CD4-positive, alpha-beta T cell treated with Interleukin-12 subunit alpha and Interleukin-12 subunit beta, for 1 hour (primary cell): ENCODE data around the gene TMOD4.
A peak's percentile ranks its signal among the peaks of the same experiment; 100 is the strongest.
"Not testable (repeated sequence)": the region's sequence is repeated elsewhere in the genome, so short reads cannot be mapped to it uniquely, and the experiment has no call there.

Experiments
- DNase-seq: peaks from one replicate; pipeline ENCODE4 v3.0.0-alpha.2; 2020

Gene TMOD4

DNA sequence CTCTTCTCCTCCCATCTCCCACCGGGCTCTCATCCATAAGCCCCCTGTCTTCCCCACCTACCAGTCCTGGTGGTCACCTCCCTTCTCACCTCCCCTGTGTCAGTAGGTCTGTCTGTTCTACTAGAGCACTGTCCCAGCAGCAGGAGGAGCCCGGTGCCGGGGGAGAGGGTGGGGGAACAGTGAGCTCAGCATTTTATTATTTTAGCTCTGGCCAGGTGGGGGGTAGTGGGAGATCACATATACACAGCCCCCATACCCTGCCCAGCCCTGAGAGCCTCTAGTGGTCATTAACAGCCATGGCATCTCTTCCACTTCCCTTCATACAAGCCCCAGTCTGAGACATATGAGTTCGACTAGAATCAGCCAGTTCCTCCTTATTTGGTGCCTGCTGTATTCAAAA is at the start of gene TMOD4:
Gene TMOD4, minus strand, starts transcription at position 119 of the 400 bp plus-strand sequence. CDS start 1,106 bp downstream, outside the sequence.
- DNase-seq = no peak

DNA sequence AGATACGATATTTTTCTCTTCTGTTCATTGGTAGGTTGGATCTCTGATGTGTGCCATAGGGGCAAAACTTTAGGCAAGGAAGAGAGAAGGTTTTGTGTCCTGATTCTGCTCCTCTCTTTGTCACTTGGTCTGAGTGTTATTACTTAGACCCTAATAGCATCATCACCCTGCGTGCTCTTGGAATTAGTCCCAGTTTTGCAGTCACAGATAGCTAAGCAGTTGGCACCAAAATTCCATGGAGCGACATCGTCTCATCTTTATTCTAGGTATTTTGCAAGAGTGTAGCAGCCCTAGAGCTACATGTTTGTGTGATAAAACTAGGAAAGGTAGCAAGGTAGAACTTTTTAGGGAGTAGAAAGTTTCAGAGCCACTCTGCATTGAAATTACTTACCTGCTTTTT is 46.3 kb upstream of the TMOD4 start:
- no peak for DNase-seq

DNA sequence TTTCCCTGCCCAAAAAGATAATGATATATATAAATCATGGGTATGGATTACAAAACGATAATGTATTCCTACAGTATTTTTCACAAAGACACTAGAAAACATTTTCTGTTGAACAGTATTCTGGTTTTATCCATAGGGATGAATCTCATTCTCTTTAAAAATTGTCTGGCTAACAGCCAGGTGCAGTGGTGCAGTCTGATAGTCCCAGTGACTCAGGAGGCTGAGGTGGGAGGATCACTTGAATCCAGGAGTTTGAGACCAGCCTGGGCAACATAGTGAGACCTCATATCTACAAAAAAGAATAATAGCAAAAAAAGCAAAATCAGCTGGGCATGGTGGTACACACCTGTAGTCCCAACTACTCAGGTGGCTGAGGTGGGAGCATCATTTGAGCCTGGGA is 45.8 kb upstream of the TMOD4 start:
- DNase-seq = no peak

DNA sequence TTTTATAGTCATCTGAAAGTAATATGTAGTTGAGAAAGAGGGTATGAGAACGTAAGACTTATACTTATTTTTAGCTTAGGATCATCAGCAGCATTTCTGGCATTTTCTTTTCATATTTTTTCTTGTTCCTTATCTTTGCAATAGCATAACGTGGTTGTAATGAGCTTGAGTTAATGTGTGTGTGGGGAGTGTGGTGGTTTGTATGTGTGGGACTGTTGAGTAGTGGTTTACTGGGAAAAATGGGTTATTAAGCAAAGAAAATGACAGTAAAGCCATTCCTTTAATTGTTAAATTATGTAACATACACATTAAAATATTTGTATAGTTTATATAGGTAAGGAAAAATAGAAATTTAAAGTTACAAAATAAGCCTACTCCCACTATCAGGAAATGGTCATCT is 37.8 kb upstream of the TMOD4 start:
- no peak for DNase-seq

DNA sequence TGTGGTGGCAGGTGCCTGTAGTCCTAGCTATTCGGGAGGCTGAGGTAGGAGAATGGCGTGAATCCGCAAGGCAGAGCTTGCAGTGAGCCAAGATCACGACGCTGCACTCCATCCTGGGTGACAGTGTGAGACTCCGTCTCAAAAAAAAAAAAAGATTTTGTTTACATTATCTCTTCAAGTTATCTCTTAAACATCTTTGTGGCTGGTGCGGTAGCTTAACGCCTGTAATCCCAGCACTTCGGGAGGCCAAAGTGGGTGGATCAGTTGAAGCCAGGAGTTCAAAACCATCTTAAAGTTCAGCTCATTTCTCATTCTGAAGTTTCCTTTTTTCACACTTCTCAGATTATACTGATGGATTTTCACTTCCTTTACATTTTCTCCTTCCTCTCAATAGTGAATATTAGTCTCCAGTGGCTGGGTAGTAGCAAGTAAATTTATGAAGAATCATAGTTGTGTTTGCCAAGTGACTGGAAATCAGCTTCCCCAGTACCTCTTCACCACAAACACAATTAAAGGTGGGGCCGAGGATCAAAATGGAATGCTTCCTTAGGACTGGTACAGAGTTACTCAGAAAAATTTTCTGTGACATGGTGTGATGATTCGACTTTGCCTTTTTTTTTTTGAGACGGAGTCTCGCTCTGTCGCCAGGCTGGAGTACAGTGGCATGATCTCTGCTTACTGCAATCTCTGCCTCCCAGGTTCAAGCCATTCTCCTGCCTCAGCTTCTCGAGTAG is 36.4 kb upstream of the TMOD4 start:
- no peak for DNase-seq

DNA sequence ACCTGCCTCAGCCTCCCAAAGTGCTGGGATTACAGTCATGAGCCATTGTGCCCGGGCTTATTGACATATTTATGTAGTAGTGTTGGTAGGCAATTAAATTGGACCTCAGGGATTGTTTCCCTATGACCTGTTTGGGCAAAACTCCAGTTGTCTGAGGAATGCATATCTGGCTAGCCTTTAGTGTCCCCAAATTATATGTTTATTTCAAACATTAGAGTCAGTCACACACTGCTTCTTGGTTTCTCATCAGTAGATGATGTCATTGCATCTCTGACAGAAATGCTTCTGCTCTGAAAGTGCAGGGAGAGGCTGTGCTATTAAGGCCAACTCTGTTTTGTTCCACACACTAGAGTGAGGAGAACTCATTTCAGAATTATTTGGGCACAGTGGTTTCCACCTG is 35.0 kb upstream of the TMOD4 start:
- no peak for DNase-seq

DNA sequence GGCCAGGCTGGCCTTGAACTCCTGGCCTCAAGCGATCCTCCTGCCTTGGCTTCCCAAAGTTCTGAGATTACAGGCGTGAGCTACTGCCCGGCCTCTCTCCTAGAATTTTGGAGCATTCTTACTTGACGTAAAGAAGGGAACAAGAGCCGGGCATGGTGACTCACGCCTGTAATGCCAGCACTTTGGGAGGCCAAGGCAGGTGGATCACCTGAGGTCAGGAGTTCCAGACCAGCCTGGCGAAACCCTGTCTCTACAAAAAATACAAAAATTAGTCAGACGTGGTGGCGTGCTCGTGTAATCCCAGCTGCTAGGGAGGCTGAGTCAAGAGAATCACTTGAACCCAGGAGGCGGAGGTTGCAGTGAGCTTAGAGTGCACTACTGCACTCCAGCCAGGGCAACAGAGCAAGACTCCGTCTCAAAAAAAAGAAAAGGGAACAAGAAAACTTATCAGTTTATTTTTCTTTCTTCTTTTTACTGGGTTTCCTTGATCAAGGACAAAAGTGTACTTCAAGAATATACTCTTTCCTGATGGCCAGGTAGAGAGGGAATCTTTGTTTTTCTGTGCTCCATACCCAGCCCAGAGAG is 29.7 kb upstream of the TMOD4 start:
- not testable (repeated sequence) for DNase-seq

DNA sequence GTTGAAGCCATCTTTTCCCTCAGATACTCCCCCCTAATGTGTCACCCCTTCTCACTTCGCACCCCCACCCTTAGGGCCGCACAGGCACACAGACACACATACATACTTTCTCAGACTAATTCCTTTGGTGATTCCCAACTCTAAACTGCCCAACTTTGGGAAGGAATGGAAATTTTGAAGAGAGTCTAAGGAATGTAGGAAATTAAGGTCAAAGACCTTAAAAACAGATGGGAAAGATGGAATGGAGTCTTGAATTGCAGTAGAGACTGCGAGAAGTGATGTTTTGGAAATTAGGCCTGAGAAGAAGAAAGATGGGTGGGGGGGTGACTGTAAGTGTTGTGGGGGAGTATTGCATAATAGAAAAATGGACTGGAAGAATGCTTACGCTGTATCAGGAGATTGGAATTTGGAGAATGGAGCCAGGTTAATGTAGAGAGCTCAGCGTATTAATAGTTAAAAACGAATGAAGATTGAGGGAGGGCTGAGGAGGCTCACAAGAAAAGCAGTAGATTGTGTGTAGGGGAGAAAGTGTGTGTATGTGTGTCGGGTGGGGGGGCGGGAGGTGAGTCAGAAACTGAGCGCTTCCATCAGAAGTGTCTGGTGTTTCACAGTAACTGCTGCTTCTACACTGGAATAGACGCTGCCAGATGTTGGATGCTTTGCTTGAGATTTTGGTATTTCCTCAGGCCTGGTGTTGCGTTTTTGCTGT is 24.2 kb upstream of the TMOD4 start:
- peak; percentile 32 for DNase-seq

DNA sequence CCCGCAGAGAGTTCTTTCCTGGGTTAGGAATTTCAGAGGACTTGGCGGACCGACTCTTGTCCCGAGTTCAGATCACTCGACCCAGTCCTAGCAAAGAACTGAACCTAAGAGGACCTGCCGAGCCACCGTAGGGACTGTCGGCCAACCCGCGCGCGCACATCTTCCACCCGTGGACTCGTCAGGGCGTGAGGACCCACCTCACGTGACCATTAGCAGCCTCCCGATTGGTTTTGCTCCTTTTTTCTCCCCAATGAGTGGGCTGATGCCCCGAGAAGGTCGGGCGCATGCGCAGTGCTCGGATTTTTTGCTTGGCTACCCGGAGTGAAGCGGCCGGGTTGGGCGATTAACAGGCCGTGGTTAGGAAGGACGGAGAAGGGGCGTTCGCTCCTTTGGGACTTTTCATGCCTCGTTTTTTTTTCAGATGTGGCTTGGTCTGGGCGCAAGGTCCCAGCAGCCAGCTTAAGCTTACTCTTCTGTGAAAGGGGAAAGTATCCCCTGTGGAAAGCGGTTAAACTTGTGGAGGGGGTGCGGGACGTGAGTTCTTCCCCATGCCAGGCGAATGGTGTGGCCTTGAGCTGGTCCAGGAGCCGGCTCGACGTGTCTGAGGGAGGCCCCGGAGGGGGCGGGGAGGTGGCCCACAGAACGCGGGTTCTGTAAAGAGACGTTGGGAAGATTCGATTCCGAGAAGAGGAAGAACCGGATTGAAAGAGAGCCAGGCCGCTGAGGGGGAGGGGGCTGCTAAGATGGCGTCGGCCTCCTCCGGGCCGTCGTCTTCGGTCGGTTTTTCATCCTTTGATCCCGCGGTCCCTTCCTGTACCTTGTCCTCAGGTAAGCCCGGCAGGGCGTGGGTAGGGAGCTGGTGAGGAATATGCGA is 22.7 kb upstream of the TMOD4 start, which contains the start of gene PIP5K1A:
Gene PIP5K1A, plus strand, starts transcription at position 299 of the 874 bp plus-strand sequence. Its CDS starts 445 bp downstream, at position 744.
- DNase-seq = peak; percentile 99

DNA sequence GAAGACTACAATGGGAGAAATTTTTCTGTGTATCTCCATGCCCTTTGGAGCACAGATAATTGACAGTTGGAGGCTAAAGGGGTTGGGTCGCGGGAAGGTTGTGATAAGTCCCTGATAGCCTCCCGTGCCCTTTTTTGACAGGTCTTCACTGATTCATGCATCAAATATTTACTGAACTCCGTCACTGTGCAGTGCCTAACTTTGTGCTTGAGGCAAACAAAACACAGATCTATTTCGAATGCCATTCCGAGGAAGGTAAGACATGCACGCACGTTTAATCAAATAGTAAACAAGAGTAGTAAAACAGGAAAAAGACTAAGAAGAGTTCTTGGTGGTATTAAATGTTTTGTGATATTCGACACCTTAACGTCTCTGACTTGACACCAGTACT is 22.1 kb upstream of the TMOD4 start:
- DNase-seq = no peak

DNA sequence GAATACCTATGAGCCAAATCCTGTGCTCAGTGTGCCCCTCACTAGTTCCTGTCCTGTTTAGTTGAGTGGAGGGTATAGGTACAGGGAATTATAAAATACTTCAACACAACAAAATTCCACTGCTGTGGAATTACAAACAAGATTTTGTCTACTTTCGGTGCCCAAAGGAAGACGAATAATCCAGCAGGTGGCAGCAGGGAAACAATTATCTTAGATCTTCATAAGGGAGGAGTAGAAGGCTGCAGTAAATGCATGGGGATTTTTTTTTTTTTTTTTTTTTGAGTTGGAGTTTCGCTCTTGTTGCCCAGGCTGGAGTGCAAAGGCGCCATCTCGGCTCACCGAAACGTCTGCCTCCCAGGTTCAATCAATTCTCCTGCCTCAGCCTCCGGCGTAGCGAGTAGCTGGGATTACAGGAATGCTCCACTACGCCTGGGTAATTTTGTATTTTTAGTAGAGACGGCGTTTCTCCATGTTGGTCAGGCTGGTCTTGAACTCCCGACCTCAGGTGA is 20.6 kb upstream of the TMOD4 start:
- peak; percentile 71 for DNase-seq

DNA sequence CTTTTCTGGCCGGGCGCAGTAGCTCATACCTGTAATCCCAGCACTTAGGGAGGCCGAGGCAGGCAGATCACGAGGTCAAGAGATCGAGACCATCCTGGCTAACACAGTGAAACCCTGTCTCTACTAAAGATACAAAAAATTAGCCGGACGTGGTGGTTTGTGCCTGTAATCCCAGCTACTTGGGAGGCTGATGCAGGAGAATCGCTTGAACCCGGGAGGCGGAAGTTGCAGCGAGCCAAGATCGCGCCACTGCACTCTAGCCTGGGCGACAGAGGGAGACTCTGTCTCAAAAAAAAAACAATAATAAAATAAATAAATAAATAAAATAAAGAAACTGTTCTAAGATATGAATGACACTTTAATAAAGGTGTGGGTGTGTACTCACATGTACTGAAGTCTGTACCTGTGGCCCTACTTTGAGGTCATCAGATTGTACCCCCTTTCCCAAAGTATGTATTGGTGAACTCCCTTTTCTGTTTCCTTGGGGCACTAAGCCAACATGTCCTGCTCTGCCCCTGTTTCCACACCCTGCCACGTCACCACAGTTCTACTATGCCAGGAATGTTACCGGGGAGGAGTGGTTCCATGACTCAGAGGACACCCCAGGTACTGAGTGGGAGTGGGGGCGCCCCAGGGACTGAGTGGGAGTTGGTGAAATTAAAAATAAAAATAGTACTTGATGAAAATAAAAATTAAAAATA is 19.3 kb upstream of the TMOD4 start:
- DNase-seq = not testable (repeated sequence)

DNA sequence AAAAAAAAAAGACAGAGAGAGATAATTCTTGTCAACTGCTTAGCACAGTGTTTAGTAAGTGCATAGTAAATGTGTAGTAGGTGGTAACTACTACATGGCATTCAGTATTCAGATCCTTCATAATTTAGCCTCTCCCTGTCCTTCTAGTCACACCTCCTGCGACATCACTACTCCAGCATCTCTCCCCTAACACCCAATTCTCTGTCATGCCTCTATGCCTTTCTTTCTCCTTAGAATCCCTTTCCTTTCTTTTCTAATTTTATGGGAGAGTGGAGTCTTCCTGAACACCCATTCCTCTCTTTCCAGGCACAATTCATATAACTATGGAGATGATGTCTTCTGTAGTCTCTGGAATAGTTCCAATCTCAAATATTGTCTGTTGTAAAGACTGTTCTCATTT is 18.1 kb upstream of the TMOD4 start:
- no peak for DNase-seq

DNA sequence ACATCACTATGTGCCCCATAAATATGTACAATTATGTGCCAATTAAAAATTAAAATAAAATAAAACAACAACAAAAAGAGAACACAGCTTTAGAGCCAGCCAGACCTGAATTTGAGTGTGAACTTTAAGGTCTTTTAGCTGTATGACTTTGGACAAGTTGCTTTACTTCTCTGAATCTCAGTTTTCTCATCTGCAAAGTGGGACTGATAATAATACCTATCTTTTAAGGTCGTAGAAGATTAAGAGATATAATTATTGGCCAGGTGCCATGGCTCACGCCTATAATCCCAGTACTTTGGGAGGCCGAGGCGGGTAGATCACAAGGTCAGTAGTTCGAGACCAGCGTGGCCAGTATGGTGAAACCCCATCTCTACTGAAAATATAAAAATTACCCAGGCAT is 17.5 kb upstream of the TMOD4 start:
- no peak for DNase-seq

DNA sequence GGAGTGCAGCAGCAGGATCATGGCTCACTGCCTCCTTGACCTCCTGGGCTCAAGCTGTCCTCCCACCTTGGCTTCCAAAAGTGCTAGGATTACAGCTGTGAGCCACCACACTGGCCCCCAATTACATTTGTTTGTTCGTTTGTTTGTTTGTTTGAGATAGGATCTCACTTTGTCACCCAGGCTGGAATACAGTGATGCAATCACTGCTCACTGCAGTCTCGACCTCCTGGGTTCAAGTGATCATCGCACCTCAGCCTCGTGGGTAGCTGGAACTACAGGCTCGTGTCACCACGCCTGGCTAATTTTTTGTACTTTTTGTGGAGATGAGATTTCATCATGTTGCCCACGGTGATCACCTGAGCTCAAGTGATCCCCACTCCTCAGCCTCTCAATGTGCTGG is 16.3 kb upstream of the TMOD4 start:
- DNase-seq = no peak

DNA sequence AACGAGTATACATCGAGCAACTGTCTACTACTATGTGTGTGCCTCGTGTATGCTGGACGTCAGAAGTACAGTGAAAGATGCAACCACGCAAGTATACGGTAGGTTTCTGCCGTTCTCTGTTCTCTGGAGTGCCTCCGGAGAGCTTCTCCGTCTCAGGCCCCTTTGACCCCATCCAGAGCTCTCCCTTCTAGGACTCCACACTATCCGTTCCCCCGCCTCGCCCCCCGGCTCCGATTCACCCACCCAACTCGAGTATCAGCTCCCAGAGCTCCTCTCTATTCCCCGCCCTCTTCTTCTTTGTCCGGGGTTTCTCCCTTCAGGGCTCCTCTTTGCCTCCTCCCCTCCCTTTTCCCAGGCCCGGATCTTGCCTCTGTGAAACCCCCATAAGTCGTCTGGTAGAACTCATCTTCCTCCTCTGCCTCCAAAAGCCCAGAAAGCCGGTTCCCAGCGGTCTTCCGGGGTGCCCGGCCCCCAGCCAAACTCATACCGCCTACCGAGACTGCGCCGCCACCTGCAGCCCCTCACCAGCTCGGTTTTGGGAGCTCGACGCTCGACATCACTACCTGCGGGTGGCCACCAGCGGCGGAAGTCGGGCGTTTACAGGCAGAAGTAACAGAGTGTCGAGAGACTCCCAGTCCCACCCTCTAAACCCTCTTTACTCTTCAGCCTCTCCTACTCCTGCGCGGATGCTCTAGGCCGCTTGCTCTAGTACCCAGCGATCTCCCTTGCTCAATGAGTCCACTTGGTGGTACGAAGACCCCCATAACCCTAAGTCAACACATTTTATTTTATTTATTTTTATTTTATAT is 14.1 kb upstream of the TMOD4 start, which contains the start of gene VPS72:
Gene VPS72, minus strand, starts transcription at position 561 of the 809 bp plus-strand sequence. Its CDS starts 76 bp downstream, at position 485.
- DNase-seq = peak; percentile 86

DNA sequence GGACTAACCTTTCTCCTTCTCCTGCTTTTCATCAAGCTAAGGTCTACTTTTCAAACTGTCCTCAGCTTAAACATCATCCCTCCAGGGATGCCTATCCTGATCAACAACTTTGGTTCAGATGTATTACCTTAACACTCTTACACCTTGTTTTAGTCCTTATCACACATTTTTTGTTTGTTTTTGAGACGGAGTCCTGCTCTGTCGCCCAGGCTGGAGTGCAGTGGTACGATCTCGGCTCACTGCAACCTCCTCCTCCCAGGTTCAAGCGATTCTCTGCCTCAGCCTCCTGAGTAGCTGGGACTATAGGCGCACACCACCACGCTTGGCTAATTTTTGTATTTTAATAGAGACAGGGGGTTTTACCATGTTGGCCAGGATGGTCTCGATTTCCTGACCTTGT is 12.9 kb upstream of the TMOD4 start:
- not testable (repeated sequence) for DNase-seq

DNA sequence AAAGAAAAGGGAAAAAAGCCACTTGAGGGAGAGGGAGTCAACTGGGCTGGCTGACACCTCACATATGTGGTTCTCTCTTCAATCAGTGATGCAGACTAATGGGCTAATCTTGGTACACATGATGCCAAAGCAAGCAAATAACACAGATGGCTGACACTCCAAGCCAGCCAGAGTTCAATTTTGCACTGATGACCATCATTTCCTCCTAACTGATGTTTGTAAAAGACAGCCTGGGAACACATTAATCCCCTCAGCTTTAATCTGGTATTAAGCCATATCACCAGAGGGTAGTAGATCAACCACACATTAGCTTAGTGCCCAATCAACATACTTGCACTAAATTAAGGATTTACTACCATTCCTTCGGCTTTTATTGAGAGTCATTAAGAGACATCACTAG is 11.4 kb upstream of the TMOD4 start:
- DNase-seq = no peak

DNA sequence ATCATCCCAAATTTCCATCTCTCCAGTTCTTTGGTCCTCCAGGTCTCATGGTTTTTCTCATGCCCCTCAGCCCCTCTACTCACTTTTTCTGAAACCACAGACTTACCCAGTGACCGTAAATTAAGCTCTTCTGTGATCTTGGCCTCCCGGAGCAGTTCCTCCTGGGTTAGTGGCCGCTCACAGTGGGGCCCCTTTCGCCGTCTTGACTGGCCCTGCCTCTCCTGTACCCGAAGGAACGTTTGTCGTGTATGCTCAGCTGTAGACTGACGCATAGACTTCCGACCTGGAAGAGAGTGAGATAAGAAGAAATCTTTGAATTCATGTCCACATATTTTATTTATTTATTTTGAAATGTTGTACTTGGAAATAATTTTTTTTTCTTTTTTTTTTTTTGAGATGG is 8.4 kb upstream of the TMOD4 start:
- DNase-seq = no peak

DNA sequence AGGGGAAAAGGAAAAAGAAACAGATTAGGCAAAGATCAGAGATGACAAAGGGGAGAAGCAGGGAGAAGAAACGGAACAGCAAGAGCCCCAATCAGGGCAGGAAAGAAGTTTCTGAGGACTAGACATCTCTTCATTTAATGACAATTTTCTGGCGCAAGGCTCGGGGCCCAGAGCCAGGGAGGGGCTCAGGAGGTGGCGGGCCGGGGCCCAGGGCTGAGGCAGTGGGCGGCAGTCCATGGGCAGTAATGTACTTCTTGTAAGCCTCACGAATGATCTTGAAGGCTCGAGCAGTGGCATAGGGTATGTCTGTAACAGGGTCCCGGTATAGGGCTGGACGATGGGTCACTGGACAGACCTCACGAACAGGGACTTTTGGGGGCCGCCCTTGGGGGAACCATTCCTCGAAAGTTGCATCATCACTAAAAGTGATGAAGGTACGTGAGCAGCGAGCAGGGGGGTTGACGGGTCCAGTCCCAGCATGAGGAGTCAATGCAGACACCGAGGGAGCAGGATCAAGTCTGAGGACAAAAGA is 799 bp upstream of the TMOD4 start:
- no peak for DNase-seq
